HepG2 (cell line): ENCODE data around the gene ANO4. TPM values are rescaled to one million over a fixed set of nuclear protein-coding genes. Genes with fewer than 3 reads are reported as not detected.

Source experiments
- ATAC-seq: fragments of 200-7000 bp; cut with Tn5 transposase; 3 replicates; pipeline ENCODE4 v1.9.1; 2020; ENCODE audit warnings: mild to moderate bottlenecking, moderate library complexity
- BruUV-seq: library from RNA; stranded (reverse); fragments of 400-500 nt; replicated peaks from 2 replicates; lab custom pipeline; 2021; lab: Mats Ljungman, UMichigan
- CTCF ChIA-PET: fragments of 300-600 bp; formaldehyde crosslinking; extraction: SDS; loops from one replicate; lab custom pipeline; 2021; ENCODE audit warnings: low total read pairs, inconsistent platforms, low intra/inter-chr PET ratio; lab: Yijun Ruan, JAX
- POLR2A ChIA-PET: fragments of 350-600 bp; sonication (Branson Sonifier 250); formaldehyde crosslinking; loops from one replicate; lab custom pipeline; 2020; ENCODE audit warnings: antibody characterized with exemption, inconsistent platforms; lab: Yijun Ruan, JAX
- DNase-seq: peaks from one replicate; pipeline ENCODE4 v3.0.0-alpha.2; 2015; ENCODE audit warnings: low spot score
- FAIRE-seq: peaks from 3 replicates; lab custom pipeline; 2011; peaks lifted over from hg19 to GRCh38; lab: Jason Lieb, UNC
- H2AFZ ChIP-seq: one replicate; pipeline ENCODE4 v1.6.1; 2011; ENCODE audit warnings: low read length, inconsistent platforms
- H3K27ac ChIP-seq: fragments of 300-600 bp; 3 replicates; pipeline ENCODE4 v1.8.0; 2011; ENCODE audit warnings: mixed run types, mild to moderate bottlenecking, mixed read lengths, low read length, inconsistent platforms; ENCODE audit not compliant: insufficient read depth; ENCODE audit errors: extremely low read length
- H3K27me3 ChIP-seq, 2 experiments: fragments of 200-600 bp in 1 of 2; 2 replicates in 1 of 2; 3 replicates in 1 of 2; pipeline versions ENCODE4 v1.6.0 to v1.8.0; 2011; ENCODE audit warnings: low read length in 2 of 2, mild to moderate bottlenecking in 2 of 2, moderate library complexity in 2 of 2, inconsistent platforms in 1 of 2; ENCODE audit not compliant: insufficient read depth in 2 of 2, control insufficient read depth in 1 of 2
- H3K36me3 ChIP-seq, 2 experiments: fragments of 200-600 bp in 1 of 2; replicated peaks in 1 of 2; 2 replicates in 1 of 2; 3 replicates in 1 of 2; pipeline versions ENCODE4 v1.5.1 to v1.8.0; 2011; ENCODE audit warnings: low read length in 2 of 2, inconsistent platforms in 1 of 2; ENCODE audit not compliant: insufficient read depth in 2 of 2, control insufficient read depth in 1 of 2
- H3K4me1 ChIP-seq: 2 replicates; pipeline ENCODE4 v1.5.1; 2012; ENCODE audit warnings: low read length, inconsistent platforms; ENCODE audit not compliant: insufficient read depth
- H3K4me2 ChIP-seq: 2 replicates; pipeline ENCODE4 v1.6.0; 2011; ENCODE audit warnings: low read depth, low read length, inconsistent platforms
- H3K4me3 ChIP-seq, 3 experiments: fragments of 200-600 bp in 1 of 3; sonication (generic), shearing (Covaris generic) in 1 of 3; replicated peaks in 1 of 3; 2 replicates each; pipeline ENCODE4 v1.5.1; 2011 to 2016; ENCODE audit warnings: low read length in 3 of 3, inconsistent platforms in 2 of 3, low read depth in 2 of 3, mild to moderate bottlenecking in 2 of 3, control low read depth in 1 of 3, mixed read lengths in 1 of 3; ENCODE audit not compliant: insufficient read depth in 1 of 3
- H3K79me2 ChIP-seq: one replicate; pipeline ENCODE4 v1.6.1; 2011; ENCODE audit warnings: low read length, inconsistent platforms; ENCODE audit not compliant: insufficient read depth
- H3K9ac ChIP-seq: 2 replicates; pipeline ENCODE4 v1.6.0; 2011; ENCODE audit warnings: mild to moderate bottlenecking, low read depth, low read length, inconsistent platforms; ENCODE audit not compliant: insufficient read depth
- H3K9me3 ChIP-seq: 2 replicates; pipeline ENCODE4 v1.5.1; 2012; ENCODE audit warnings: mild to moderate bottlenecking, low read length
- H4K20me1 ChIP-seq: 2 replicates; pipeline ENCODE4 v1.6.0; 2011; ENCODE audit warnings: inconsistent platforms, mild to moderate bottlenecking, low read length, moderate library complexity; ENCODE audit not compliant: insufficient read depth
- CENPBD1 ChIP-seq: sonication (generic); formaldehyde crosslinking; IDR thresholded peaks from 2 replicates; pipeline ENCODE4 v1.8.0; 2022; ENCODE audit warnings: missing genetic modification reagents, low read depth, mild to moderate bottlenecking, borderline replicate concordance
- HNF1A ChIP-seq, 2 experiments: sonication (generic) in 1 of 2; formaldehyde crosslinking in 1 of 2; IDR thresholded peaks; 2 replicates each; pipeline versions ENCODE4 v1.4.0 to v1.6.1; 2016 to 2020; ENCODE audit warnings: borderline replicate concordance in 1 of 2, low read depth in 1 of 2, mild to moderate bottlenecking in 1 of 2, missing genetic modification reagents in 1 of 2
- RERE ChIP-seq: IDR thresholded peaks from 2 replicates; pipeline ENCODE4 v1.6.1; 2016; ENCODE audit warnings: low read depth, missing genetic modification reagents, missing compliant biosample characterization
- ZNF138 ChIP-seq: sonication (generic); formaldehyde crosslinking; IDR thresholded peaks from 2 replicates; pipeline ENCODE4 v1.5.0; 2020; ENCODE audit warnings: mild to moderate bottlenecking, low read depth, missing genetic modification reagents
- ZNF260 ChIP-seq: sonication (generic); formaldehyde crosslinking; IDR thresholded peaks from 2 replicates; pipeline ENCODE4 v1.4.0; 2020; ENCODE audit warnings: missing genetic modification reagents, low read depth, mild to moderate bottlenecking, borderline replicate concordance
- ZNF615 ChIP-seq: sonication (generic); formaldehyde crosslinking; IDR thresholded peaks from 2 replicates; pipeline ENCODE4 v1.5.0; 2020; ENCODE audit warnings: mild to moderate bottlenecking, missing genetic modification reagents, borderline replicate concordance
- ZNF674 ChIP-seq: sonication (generic); formaldehyde crosslinking; IDR thresholded peaks from 2 replicates; pipeline ENCODE4 v1.5.0; 2020; ENCODE audit warnings: low read depth, mild to moderate bottlenecking, missing genetic modification reagents
- WGBS: methylation state at CpG from one replicate; pipeline ENCODE4 v1.1.6; 2017; ENCODE audit warnings: low lambda C conversion rate; 5-methylcytosine and 5-hydroxymethylcytosine counted together
- in situ Hi-C: cut with HindIII; loops from 2 replicates; pipeline ENCODE4 v1.10.0; 2017; ENCODE audit warnings: low pct_unique_long_range_greater_than_20kb; ENCODE audit not compliant: extremely low pct_ligation_motif_present
- intact Hi-C: fragments of 100-400 bp; cut with micrococcal nuclease; formaldehyde crosslinking; loops from one replicate; pipeline ENCODE4 v1.10.0; 2022; ENCODE audit not compliant: unreplicated experiment
- polyA plus RNA-seq, 8 experiments: library from polyadenylated mRNA; depleted of rRNA in 3 of 8; stranded (reverse) in 7 of 8; unstranded in 1 of 8; fragments of >200 nt; fragmentation: Illumina TruSeq in 4 of 8; extraction: Trizol in 4 of 8; gene quantifications; 2 replicates each; pipeline versions ENCODE4 v1.2.1 to v1.2.3, GENCODE V29; 2011 to 2016; ENCODE audit warnings: low read depth in 4 of 8, missing spikeins in 1 of 8, mixed read lengths in 1 of 8; ENCODE audit not compliant: insufficient read depth in 1 of 8
- total RNA-seq, 5 experiments: library from RNA; depleted of rRNA; stranded (reverse); fragments of >200 nt; fragmentation: Illumina TruSeq; extraction: Trizol; gene quantifications; 2 replicates each; pipeline ENCODE4 v1.2.3, GENCODE V29; 2016; ENCODE audit warnings: low read depth in 1 of 5

The ANO4 gene
- total and polyA plus RNA-seq, 2 of the 13 experiments (the other 11 are each of a cell fraction or from before 2014, with no cell fraction given): not detected

- TF ChIP-seq ZNF138 (CRISPR knock-in tag): no peak
- TF ChIP-seq ZNF615 (CRISPR knock-in tag): no peak
- TF ChIP-seq CENPBD1 (CRISPR knock-in tag): no peak
- no peak for TF ChIP-seq ZNF260 (CRISPR knock-in tag)
- no peak for TF ChIP-seq HNF1A (IDR thresholded peaks at IDR 0.05; ENCODE audit: low read depth)
- TF ChIP-seq HNF1A (CRISPR knock-in tag; IDR thresholded peaks at IDR 0.05; ENCODE audit: borderline replicate concordance): no peak
- no peak for TF ChIP-seq ZNF674 (CRISPR knock-in tag)
These were observed 207.1 kb downstream of the ANO4 start (continued) for GRCh38 chr12:101001669-101002068.

- ATAC-seq: no peak
- no peak for DNase-seq
- CTCF ChIA-PET: no interaction called here
- no peak for TF ChIP-seq RERE
These were observed 208.3 kb downstream of the ANO4 start for GRCh38 chr12:101002696-101003419.

More at GRCh38 chr12:101002696-101003419, 208.3 kb downstream of the ANO4 start:
- H3K36me3 ChIP-seq: no peaks in the 10 kb centered on the region
- H3K27ac ChIP-seq: no peak overlapping the region
- no peak for FAIRE-seq
- no TSS peak for BruUV-seq
- no peaks in the 10 kb centered on the region for H3K27me3 ChIP-seq
- intact Hi-C loops (no loop called here), in situ Hi-C loops (no loop called here)
- H3K9me3 ChIP-seq: no peaks in the 10 kb centered on the region
- H4K20me1 ChIP-seq: no peaks in the 10 kb centered on the region
- no peaks in the 10 kb centered on the region for H3K4me1 ChIP-seq
- no peak overlapping the region for H3K9ac ChIP-seq
- POLR2A ChIA-PET: no interaction called here
- WGBS: 3% methylated on average over 3 of the region's 3 CpGs
- no peak overlapping the region for H3K4me3 ChIP-seq
- H3K79me2 ChIP-seq: no peaks in the 10 kb centered on the region
- H2AFZ ChIP-seq: no peak overlapping the region
- H3K4me2 ChIP-seq: no peak overlapping the region
